VCaP (cell line): ENCODE data around the gene KRTAP1-5.

Experiments used
- H3K27ac ChIP-seq: fragments of 450-650 bp; 2 replicates; pipeline ENCODE4 v1.5.1; 2017
- TF ChIP-seq, protein P1 (sequence below): fragments of 450-650 bp; conservative IDR thresholded peaks from 2 replicates; pipeline ENCODE4 v1.5.1; 2017; ENCODE audit warnings: mild to moderate bottlenecking, moderate library complexity

The KRTAP1-5 gene, protein sequence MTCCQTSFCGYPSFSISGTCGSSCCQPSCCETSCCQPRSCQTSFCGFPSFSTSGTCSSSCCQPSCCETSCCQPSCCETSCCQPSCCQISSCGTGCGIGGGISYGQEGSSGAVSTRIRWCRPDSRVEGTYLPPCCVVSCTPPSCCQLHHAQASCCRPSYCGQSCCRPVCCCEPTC

DNA sequence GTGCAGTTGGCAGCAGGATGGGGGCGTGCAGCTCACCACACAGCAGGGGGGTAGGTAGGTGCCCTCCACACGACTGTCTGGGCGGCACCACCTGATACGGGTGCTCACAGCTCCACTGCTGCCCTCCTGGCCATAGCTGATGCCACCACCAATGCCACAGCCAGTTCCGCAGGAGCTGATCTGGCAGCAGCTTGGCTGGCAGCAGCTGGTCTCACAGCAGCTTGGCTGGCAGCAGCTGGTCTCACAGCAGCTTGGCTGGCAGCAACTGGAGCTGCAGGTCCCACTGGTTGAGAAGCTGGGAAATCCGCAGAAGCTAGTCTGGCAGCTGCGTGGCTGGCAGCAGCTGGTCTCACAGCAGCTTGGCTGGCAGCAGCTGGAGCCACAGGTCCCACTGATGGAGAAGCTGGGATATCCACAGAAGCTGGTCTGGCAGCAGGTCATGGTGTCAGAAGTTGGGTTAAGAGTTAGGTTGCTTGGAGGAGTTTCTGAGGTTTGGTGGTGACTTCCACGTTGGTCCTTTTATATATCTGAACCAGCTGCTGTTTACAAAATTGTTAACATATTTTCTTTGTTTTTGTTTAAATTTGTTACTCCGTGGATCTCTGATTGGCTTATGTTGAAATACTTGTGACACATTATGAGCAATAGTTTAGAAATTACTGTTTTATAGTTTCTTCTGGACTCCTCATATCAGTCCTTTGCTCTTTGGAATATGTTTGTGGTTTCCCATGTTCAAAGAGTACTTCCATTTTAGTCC lies at the start of gene KRTAP1-5:
TSS of gene KRTAP1-5 (minus strand) at position 494 of the 757 bp plus-strand sequence. CDS start at position 441, 53 bp downstream.
- TF ChIP-seq, protein P1, sequence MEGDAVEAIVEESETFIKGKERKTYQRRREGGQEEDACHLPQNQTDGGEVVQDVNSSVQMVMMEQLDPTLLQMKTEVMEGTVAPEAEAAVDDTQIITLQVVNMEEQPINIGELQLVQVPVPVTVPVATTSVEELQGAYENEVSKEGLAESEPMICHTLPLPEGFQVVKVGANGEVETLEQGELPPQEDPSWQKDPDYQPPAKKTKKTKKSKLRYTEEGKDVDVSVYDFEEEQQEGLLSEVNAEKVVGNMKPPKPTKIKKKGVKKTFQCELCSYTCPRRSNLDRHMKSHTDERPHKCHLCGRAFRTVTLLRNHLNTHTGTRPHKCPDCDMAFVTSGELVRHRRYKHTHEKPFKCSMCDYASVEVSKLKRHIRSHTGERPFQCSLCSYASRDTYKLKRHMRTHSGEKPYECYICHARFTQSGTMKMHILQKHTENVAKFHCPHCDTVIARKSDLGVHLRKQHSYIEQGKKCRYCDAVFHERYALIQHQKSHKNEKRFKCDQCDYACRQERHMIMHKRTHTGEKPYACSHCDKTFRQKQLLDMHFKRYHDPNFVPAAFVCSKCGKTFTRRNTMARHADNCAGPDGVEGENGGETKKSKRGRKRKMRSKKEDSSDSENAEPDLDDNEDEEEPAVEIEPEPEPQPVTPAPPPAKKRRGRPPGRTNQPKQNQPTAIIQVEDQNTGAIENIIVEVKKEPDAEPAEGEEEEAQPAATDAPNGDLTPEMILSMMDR, result no peak
- H3K27ac ChIP-seq, result no peak within 1 kb of the TSS

DNA sequence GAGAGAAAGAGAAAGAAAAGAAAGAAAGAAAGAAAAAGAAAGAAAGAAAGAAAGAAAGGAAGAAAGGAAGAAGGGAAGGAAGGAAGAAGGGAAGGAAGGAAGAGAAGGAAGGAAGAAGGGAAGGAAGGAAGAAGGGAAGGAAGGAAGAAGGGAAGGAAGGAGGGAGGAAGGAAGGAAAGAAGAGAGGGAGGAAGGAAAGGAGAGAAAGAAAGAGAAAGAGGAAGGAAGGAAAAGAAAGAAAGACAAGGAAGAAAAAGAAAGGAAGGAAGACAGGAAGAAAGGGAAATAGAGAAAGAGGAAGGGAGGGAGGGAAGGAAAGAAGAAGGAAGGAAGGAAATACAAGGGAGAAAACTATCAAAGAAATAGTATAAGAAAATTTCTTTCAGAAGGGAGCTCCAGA lies 49.8 kb upstream of the KRTAP1-5 start:
- no peak overlapping the region for H3K27ac ChIP-seq
- TF ChIP-seq, protein P1, result no peak

DNA sequence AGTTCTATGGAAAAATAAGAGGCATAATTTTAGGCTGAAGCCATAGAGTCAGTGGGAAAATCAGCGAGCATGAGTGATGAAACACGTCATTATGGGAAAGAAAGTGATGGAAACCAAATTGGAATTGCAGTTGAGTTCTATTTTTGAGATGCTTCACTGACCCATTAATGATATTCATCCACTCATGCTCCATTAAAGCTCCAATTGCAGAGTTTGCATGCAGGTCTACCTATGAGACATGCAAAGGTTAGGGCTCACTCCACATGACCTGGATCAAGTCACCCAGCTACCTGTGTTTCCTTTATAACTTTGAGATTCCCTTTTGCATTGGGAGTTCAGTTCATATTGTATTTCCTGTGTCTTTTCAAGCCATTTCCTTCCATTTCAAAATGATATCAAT lies 46.7 kb upstream of the KRTAP1-5 start:
- TF ChIP-seq, protein P1, result no peak
- H3K27ac ChIP-seq, result no peak overlapping the region

DNA sequence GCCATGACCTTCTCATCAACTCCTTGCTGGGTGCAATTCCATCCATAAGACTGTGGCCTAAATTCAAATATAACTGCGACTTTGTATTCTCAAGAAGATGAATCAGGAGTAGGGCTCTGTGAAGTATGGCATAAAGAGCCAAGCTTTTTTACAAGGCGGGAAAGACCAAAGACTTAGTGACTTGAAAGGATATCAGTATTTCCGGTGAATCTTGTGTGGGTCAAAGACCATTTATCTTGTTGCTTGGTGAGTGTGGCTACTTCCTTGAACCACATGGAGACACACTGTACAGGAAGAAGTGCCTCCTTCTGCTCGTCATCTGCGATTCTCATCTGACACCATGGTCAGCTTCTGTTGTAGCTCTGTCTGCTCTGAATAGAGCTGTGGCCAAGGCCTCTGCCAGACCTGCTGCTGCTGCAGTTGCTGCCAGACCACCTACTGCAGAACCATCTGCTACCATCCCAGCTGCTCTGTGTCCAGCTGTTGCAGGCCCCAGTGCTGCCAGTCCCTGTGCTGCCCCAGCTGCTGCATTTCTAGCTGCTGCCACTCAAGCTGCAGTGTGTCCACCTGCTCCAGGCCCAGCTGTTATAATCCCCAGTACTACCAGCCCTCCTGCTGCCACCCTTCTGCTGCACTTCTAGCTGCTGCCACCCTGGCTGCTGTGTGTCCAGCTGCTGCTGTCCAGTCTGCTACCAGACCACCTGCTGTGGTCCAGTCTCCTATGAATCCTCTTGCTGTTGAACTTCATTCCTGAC lies 44.8 kb upstream of the KRTAP1-5 start:
- no peak overlapping the region for H3K27ac ChIP-seq
- TF ChIP-seq, protein P1, result no peak

DNA sequence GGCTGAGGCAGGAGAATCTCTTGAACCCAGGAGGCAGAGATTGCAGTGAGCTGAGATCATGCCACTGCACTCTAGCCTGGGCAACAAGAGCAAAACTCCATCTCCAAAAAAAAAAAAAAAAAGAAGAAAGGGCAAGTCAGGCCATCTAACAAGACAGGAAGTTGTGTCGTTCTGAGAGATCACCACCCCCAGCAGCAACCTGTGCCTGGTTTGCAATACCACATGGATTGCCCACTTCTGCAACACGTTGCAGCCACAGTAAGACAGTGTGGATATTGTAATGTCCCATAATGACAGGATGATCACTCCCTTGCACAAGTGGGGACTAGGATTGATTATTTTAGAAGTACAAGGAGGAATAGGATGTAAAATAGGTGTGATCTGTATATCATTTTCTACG lies 42.0 kb upstream of the KRTAP1-5 start:
- TF ChIP-seq, protein P1, result no peak

DNA sequence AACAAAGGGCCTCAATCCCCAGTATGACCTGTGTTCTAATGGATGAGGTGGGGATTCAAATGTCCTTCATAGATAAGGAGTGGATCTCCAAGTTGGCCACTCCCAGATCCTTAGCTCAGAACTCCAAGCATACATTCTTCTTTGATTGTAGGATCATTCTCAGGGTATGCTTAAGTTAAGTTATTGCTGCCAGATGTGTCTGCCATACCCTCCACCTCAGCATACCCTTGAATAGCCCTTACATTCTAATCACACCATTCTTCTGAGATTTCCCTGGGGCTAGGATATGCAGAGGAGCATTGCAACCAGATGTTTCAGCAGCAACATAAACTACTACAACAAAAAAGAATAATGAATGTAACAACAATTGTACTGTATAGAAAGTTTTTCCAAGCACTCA lies 40.3 kb upstream of the KRTAP1-5 start:
- no peak overlapping the region for H3K27ac ChIP-seq
- TF ChIP-seq, protein P1, result no peak

More for the DNA sequence above, 42.0 kb upstream of the KRTAP1-5 start:
- no peak overlapping the region for H3K27ac ChIP-seq
